Psoas muscle (tissue), 8 donors: ENCODE results near the gene RIC1. TPM values are rescaled to one million over a fixed set of nuclear protein-coding genes. Genes with fewer than 3 reads are reported as not detected.

Experiments
- ATAC-seq, 4 donors: fragments of 200-7000 bp; cut with Tn5 transposase; one replicate each; pipeline ENCODE4 v1.9.1; 2020; ENCODE audit warnings: moderate library complexity in 3 of 4, mild to moderate bottlenecking in 2 of 4
- DNase-seq, 2 donors: peaks; one replicate each; pipeline ENCODE4 v3.0.0-alpha.2; 2020
- H3K27ac ChIP-seq: fragments of 200-600 bp; one replicate; pipeline ENCODE4 v1.8.0; 2022
- H3K27me3 ChIP-seq, 3 donors: fragments of 200-600 bp in 1 of 3; one replicate each; pipeline versions ENCODE4 v1.6.1 to v1.8.0; 2013 to 2022; ENCODE audit warnings: low read length in 2 of 3, mild to moderate bottlenecking in 2 of 3, moderate library complexity in 1 of 3; ENCODE audit not compliant: insufficient read depth in 3 of 3
- H3K36me3 ChIP-seq, 2 donors: fragments of 200-600 bp in 1 of 2; one replicate each; pipeline versions ENCODE4 v1.6.1 to v1.8.0; 2013 to 2022; ENCODE audit warnings: low read depth in 1 of 2, mild to moderate bottlenecking in 1 of 2, moderate library complexity in 1 of 2; ENCODE audit not compliant: insufficient read depth in 1 of 2
- H3K4me1 ChIP-seq: fragments of 200-600 bp; one replicate; pipeline ENCODE4 v1.8.0; 2022
- H3K4me3 ChIP-seq: fragments of 200-600 bp; one replicate; pipeline ENCODE4 v1.8.0; 2022; ENCODE audit warnings: mild to moderate bottlenecking
- H3K9me3 ChIP-seq: fragments of 200-600 bp; one replicate; pipeline ENCODE4 v1.8.0; 2022
- WGBS, 3 donors: extraction: QIAGEN DNeasy Blood & Tissue Kit; methylation state at CpG; one replicate each; pipeline versions ENCODE4 v1.1.6 to v1.1.7; 2013; 5-methylcytosine and 5-hydroxymethylcytosine counted together
- intact Hi-C, 2 donors: fragments of 100-400 bp; cut with DNase I; formaldehyde crosslinking; loops; one replicate each; pipeline versions ENCODE4 v1.11.0 to v1.14.2; 2022
- polyA plus RNA-seq, 3 donors: library from polyadenylated mRNA; stranded (reverse); fragments of 200-250 nt; gene quantifications; one replicate each; pipeline ENCODE4 v1.2.3, GENCODE V29; 2013
- total RNA-seq, 4 donors: library from RNA; stranded (reverse); fragmentation: NEBNext Ultra II Directional in 2 of 4; extraction: Animal tissue kit (Norgen Biotek cat#: 25700) in 2 of 4; gene quantifications; one replicate each; pipeline versions ENCODE4 v1.2.1 to v1.2.4, GENCODE V29; 2021 to 2023
- TF ChIP-seq, protein P1 (sequence below): fragments of 200-600 bp; IDR thresholded peaks from one replicate; pipeline ENCODE4 v1.8.0; 2022; ENCODE audit warnings: antibody characterized with exemption
- donor health status: healthy with polysubstance abuse.
- donor health status: DM: no; HTN: no; CAD: no; lungs with moderate emphysema.
- donor health status: Bipolar disorder and iron deficiency.
- donor health status: healthy.
- donor health status: DM: yes; HTN: yes; CAD: no.
- donor health status: DM: no; HTN: no; CAD: no.
- donor health status: DM: no; HTN: no; CAD: no.
- donor health status: DM: yes; HTN: yes; CAD: no.

The RIC1 gene
- total and polyA plus RNA-seq, 7 donors: 6.8 to 28.6 (median 10.9) TPM

DNA sequence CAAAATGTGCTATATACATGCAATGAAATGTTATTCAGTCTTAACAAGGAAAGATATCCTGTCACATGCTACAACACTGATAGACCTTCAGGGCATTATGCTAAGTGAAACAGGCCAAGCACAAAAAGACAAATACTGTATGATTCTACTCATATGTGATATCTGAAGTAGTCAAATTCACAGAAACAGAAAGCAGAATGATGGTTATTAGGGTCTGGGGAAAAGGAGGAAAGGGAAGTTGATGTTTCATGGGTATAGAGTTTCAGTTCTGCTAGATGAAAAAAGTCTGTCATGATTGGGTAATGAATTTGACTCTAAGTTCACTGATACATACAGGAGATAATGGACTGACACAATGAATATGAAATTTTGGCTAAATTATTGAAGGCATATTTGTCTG, 11.2 kb upstream of the RIC1 start:
- Histone ChIP-seq H3K4me3 (no peak overlapping the region), H3K36me3 (no peaks in the 10 kb centered on the region), H3K27me3 (no peaks in the 10 kb centered on the region), H3K9me3 (no peaks in the 10 kb centered on the region), H3K27ac (no peak overlapping the region), H3K4me1 (peaks cover 21% of the 10 kb centered on the region)
- ATAC-seq: no peak
- DNase-seq: no peak
- TF ChIP-seq, protein P1, sequence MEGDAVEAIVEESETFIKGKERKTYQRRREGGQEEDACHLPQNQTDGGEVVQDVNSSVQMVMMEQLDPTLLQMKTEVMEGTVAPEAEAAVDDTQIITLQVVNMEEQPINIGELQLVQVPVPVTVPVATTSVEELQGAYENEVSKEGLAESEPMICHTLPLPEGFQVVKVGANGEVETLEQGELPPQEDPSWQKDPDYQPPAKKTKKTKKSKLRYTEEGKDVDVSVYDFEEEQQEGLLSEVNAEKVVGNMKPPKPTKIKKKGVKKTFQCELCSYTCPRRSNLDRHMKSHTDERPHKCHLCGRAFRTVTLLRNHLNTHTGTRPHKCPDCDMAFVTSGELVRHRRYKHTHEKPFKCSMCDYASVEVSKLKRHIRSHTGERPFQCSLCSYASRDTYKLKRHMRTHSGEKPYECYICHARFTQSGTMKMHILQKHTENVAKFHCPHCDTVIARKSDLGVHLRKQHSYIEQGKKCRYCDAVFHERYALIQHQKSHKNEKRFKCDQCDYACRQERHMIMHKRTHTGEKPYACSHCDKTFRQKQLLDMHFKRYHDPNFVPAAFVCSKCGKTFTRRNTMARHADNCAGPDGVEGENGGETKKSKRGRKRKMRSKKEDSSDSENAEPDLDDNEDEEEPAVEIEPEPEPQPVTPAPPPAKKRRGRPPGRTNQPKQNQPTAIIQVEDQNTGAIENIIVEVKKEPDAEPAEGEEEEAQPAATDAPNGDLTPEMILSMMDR: no peak
- intact Hi-C loops: no loop called here

DNA sequence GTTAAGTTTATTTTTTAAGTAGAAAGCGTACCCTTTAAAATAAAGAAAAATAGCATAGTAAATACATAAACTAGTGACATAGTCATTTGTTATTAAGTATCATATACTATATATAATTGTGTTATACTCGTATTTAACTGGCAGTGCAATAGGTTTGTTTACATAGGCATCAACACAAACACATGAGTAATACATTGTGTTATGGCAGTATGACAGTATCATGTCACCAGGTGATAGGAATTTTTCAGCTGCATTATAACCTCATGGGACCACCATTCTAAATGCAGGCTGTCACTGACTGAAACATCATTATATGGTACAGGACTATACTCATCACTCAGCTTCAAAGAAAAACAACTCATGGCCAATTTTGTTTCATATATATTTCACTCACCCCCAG, 8.4 kb upstream of the RIC1 start:
- H3K4me1 ChIP-seq: peaks cover 22% of the 10 kb centered on the region
- WGBS, 3 donors: 86 to 95% (median 94%) methylated on average over 2 of the region's 2 CpGs
- H3K27ac ChIP-seq: peak overlapping the region; percentile 48
- H3K9me3 ChIP-seq: no peaks in the 10 kb centered on the region
- H3K36me3 ChIP-seq: peaks cover 0 to 4% of the 10 kb centered on the region in 2 donors
- intact Hi-C loops: loop anchor here in 1 of 2 donors (10.0 kb wide), 2 partner anchors 394 to 956 kb away; partner anchors contain the start of genes PLPP6, RANBP6 and SPATA6L
- peak in 1 of 4 donors; percentile 11 for ATAC-seq
- no peak for DNase-seq
- no peaks in the 10 kb centered on the region for H3K27me3 ChIP-seq
- H3K4me3 ChIP-seq: no peak overlapping the region
- TF ChIP-seq, protein P1: no peak

DNA sequence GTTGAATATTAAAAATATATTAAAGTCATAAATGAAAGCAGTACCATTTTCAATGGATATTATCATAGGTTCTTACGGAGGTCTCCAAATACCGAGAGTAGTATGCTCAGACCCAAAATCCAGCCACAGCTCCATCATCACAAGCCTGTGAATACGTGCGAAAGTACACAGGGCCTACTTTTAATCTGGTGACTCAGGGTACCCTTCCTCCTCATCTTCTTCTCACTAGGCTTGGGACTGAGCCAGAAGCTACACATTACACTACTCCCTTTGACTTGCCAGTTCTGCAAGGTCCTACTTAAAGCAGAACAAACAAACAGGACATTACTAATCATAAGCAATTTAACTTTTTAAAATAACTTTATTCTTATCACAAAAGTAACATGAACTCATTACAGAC, 7.6 kb upstream of the RIC1 start:
- TF ChIP-seq, protein P1: no peak
- 49 to 81% (median 50%) methylated on average over 4 of the region's 4 CpGs for WGBS, 3 donors

DNA sequence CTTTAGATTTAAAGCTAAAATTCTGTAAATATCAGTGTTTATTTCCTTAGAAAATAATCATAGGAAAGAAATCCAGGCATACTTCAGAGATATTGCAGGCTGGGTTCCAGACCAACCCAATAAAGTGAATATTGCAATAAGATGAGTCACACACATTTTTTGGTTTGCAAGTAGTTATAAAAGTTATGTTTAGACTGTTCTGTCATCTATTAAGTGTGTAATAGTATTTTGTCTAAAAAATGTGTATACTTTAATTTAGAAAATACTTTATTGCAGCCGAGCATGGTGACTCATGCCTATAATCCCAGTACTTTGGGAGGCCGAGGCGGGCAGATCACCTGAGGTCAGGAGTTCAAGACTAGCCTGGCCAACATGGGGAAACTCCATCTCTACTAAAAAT, 6.9 kb upstream of the RIC1 start:
- DNase-seq: no peak
- ATAC-seq: peak; percentile 49 to 71 (median 58)
- Histone ChIP-seq H3K9me3 (no peaks in the 10 kb centered on the region), H3K27me3 (no peaks in the 10 kb centered on the region), H3K36me3 (peaks cover 0 to 4% of the 10 kb centered on the region in 2 donors), H3K27ac (peak overlapping the region; percentile 48), H3K4me1 (peaks cover 35% of the 10 kb centered on the region), H3K4me3 (no peak overlapping the region)
- WGBS, 3 donors: 47 to 65% (median 61%) methylated on average over 3 of the region's 3 CpGs
- TF ChIP-seq, protein P1: no peak
- intact Hi-C loops: loop anchor here in 1 of 2 donors (10.0 kb wide), 2 partner anchors 393 to 957 kb away; partner anchors contain the start of genes PLPP6, RANBP6 and SPATA6L

More for the DNA sequence above, 7.6 kb upstream of the RIC1 start:
- peaks cover 0 to 4% of the 10 kb centered on the region in 2 donors for H3K36me3 ChIP-seq
- no peak overlapping the region for H3K4me3 ChIP-seq
- H3K4me1 ChIP-seq: peaks cover 29% of the 10 kb centered on the region
- no peaks in the 10 kb centered on the region for H3K9me3 ChIP-seq
- ATAC-seq: peak; percentile 89 to 97 (median 93)
- intact Hi-C loops: loop anchor here in 1 of 2 donors (10.0 kb wide), 2 partner anchors 393 to 957 kb away; partner anchors contain the start of genes PLPP6, RANBP6 and SPATA6L
- H3K27me3 ChIP-seq: no peaks in the 10 kb centered on the region
- no peak for DNase-seq
- peak overlapping the region; percentile 48 for H3K27ac ChIP-seq

DNA sequence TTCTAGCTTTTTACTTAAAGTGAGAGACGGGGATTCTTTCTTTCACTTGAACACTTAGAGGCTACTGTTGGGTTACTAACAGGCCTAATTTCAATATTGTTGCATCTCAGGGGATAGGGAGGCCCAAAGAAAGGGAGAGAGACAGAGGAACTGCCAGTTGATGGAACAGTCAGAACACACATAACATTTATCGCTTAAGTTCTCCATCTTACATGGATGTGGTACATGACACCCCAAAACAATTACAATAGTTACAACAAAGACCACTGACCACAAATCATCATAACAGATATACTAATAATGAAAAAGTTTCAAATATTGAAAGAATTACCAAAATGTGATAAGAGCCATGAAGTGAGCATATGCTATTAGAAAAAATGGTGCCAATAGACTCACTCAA, 4.3 kb upstream of the RIC1 start:
- Histone ChIP-seq H3K4me3 (no peak overlapping the region), H3K27ac (peak overlapping the region; percentile 18), H3K4me1 (peaks cover 29% of the 10 kb centered on the region), H3K36me3 (peaks cover 0 to 4% of the 10 kb centered on the region in 2 donors), H3K27me3 (no peaks in the 10 kb centered on the region), H3K9me3 (no peaks in the 10 kb centered on the region)
- WGBS, 3 donors: 94 to 100% (median 95%) methylated on average over 2 of the region's 2 CpGs
- intact Hi-C loops: loop anchor here in 1 of 2 donors (10.0 kb wide), 2 partner anchors 390 to 960 kb away; partner anchors contain the start of genes PLPP6, RANBP6 and SPATA6L
- DNase-seq (no peak), ATAC-seq (no peak)
- TF ChIP-seq, protein P1: no peak
